HG03439 (cell line): ENCODE results near the gene KANSL2.
A peak's percentile ranks its signal among the peaks of the same experiment; 100 is the strongest.
"Not testable (repeated sequence)": the region's sequence is repeated elsewhere in the genome, so short reads cannot be mapped to it uniquely, and the experiment has no call there.

Experiments used
- ATAC-seq: cut with Tn5 transposase; IDR thresholded peaks from one replicate; pipeline ENCODE4 v1.9.1; 2021; ENCODE audit warnings: mild to moderate bottlenecking, moderate library complexity; ENCODE audit not compliant: unreplicated experiment

Gene KANSL2

DNA sequence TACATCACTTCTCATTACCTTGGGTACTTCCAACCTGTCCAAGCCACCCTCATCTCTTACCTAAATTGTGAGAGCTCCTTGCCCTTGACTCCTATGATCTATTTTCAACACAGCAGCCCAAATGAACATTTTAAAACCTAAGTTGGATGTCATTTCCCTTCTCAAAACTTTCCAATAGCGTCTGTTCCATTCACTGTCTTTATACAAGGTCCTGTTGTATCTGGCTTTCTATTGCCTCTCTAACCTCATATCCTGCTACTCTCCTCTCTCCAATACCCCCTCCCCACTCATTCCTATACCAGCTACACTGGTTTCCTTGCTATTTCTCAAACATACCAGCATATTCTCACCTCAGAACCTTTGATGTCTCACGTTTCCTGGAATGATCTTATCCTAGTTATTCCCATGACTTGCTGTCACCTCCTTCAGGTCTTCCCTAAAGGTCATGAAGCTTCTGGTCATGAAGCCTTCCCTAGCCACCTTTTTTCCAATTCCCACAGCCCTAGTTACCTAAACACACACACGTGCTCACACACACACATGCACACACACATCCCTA lies 4.1 kb upstream of the KANSL2 start:
- ATAC-seq: no peak

DNA sequence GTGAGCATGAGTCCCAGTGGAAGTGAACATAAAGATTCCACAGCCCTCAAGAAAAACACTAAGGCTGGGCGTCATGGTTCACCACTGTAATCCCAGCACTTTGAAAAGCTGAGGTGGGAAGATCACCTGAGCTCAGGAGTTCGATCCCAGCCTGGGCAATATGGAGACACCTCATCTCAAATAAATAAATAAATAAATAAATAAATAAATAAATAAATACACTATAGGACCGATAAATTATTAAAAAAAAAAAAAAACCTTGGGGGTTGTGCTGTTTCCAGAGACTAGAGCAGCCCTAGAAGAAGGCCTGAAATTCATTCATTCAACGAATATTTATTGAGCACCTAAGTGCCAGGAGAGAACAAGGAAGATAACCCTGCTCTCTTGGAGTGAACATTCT lies 1.5 kb upstream of the KANSL2 start:
- no peak for ATAC-seq

- ATAC-seq: no peak
Observed at GRCh38 chr12:48682927-48683326, 889 bp upstream of the KANSL2 start.

DNA sequence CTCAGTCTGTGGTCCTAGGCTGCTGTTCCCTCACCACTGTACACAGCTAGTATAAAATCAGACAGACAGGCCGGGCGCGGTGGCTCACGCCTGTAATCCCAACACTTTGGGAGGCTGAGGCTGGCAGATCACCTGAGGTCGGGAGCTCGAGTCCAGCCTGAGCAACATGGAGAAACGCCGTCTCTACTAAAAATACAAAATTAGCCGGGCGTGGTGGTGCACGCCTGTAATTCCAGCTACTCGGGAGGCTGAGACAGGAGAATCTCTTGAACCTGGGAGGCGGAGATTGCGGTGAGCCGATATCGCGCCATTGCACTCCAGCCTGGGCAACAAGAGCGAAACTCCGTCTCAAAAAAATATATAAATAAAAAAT lies 481 bp upstream of the KANSL2 start:
- ATAC-seq: not testable (repeated sequence)

DNA sequence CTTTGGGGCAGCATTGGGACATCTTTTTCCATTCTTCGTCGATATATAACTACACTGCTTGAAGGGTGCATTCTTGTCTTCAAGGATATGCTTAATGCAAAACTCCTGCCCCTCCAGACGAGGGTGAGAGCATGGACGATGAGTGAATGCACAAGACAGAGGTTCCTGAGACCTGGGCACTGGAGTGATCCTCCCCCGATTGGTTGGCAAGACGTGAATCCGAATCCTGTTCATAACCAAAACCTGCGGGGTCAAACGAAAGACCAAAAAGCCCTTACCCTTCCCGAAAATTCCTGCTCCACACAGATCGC lies 684 bp downstream of the KANSL2 start:
- ATAC-seq: no peak

DNA sequence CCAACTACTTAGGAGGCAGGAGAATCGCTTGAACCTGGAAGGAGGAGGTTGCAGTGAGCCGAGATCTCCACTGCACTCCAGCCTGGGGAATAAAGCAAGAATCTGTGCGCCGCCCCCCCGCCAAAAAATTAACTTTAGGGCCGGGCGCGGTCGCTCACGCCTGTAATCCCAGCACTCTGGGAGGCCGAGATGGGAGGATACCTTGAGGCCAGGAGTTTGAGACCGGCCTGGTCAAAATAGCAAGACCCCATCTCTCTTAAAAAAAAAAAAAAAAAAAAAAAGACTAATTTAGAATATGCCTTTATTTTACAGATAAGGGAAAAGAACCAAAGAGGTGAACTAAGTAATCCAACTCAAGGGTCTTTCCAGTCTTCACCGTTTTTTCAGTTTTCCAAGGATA lies 1.2 kb downstream of the KANSL2 start:
- no peak for ATAC-seq

- ATAC-seq: no peak
Observed at GRCh38 chr12:48678551-48679185, 3.4 kb downstream of the KANSL2 start.

- ATAC-seq: no peak
Observed at GRCh38 chr12:48671231-48671856, 10.7 kb downstream of the KANSL2 start.

DNA sequence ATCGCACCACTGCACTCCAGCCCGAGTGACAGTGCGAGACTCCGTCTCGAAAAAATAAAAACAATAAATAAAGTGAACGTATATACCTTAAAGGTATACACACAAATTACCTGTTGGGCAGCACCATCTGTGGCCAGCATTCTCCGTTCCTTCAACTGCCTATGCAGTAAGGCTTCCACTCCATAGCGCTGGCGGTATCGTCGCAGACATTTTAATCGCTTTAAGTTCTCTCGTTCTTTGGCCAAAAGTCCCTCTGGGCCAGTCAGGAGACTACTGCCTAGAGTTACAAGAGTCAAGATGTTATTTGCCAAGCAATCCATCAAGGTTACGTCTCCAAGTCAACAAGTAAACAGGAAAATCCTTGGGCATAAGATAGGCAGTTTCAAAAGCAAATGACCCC lies 13.0 kb downstream of the KANSL2 start:
- ATAC-seq: no peak

GRCh38 chr12:48659863-48660262 lies 22.2 kb downstream of the KANSL2 start:
- ATAC-seq: no peak

DNA sequence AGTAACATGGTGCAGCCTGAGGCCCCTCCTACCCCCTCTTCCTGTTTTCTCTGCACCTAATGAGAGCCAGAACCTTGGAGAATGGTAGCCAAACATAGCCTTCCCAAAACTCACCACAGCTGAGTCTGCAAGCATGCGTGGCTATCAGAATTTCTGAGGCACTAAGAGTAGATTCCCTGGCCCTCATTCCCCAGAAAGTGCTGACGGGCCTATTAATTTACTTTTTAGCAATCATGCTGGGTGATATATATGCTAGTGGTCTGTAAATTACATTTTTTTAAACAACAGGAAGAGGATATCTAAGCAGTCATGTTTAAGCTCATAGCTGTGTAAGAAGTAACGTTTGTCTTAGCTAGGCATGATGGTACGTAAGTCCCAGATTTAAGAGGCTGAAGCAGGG lies 30.4 kb downstream of the KANSL2 start:
- no peak for ATAC-seq

GRCh38 chr12:48645354-48645753 lies 36.7 kb downstream of the KANSL2 start:
- not testable (repeated sequence) for ATAC-seq

- no peak for ATAC-seq
Observed at GRCh38 chr12:48643011-48643410, 39.0 kb downstream of the KANSL2 start.

- ATAC-seq: not testable (repeated sequence)
Observed at GRCh38 chr12:48641752-48642555, 40.1 kb downstream of the KANSL2 start.

DNA sequence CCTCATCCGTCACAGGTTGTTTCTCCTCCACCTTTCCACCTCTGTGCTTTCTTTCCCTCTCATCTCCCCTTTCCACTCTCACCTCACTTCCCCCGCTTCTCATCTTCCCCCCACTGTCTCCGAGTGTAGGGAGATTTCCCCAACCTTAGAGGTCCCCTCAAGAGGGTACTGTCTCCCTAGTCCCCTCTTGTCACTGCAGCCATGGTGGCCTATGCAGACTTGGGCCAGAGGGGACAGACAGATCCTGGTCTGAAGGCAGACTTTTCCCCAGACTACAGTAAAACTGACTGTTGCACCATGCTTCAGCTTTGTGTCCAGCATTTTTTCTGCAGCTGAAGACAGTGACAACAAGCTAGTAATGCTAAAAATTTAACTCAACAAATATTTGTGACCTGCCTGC lies 41.2 kb downstream of the KANSL2 start:
- no peak for ATAC-seq

GRCh38 chr12:48640428-48640827 lies 41.6 kb downstream of the KANSL2 start:
- no peak for ATAC-seq

- ATAC-seq: no peak
Observed at GRCh38 chr12:48631071-48631470, 51.0 kb downstream of the KANSL2 start.

GRCh38 chr12:48630346-48630745 lies 51.7 kb downstream of the KANSL2 start:
- no peak for ATAC-seq

- ATAC-seq: no peak
Observed at GRCh38 chr12:48629541-48629940, 52.5 kb downstream of the KANSL2 start.

- no peak for ATAC-seq
Observed at GRCh38 chr12:48627556-48627955, 54.5 kb downstream of the KANSL2 start.

- ATAC-seq: not testable (repeated sequence)
Observed at GRCh38 chr12:48622997-48623396, 59.0 kb downstream of the KANSL2 start.

GRCh38 chr12:48618541-48618940 lies 63.5 kb downstream of the KANSL2 start:
- ATAC-seq: peak; percentile 71
